NCI-H2227 treated with DMSO at 0.1 percent for 48 hours (cell line): ENCODE measurements around the gene NLRC5.

Experiments used
- DNase-seq: peaks from one replicate; lab custom pipeline; 2025; lab: John Stamatoyannopoulos, UW

NLRC5 gene

GRCh38 chr16:57026778-57027062 lies 37.4 kb downstream of the NLRC5 start:
- no peak for DNase-seq

GRCh38 chr16:57027067-57027466 lies 37.7 kb downstream of the NLRC5 start:
- DNase-seq: no peak

- DNase-seq: no peak
Observed at GRCh38 chr16:57028086-57028485, 38.7 kb downstream of the NLRC5 start.

- no peak for DNase-seq
Observed at GRCh38 chr16:57029161-57030160, 40.1 kb downstream of the NLRC5 start.

- DNase-seq: no peak
Observed at GRCh38 chr16:57030346-57030902, 41.1 kb downstream of the NLRC5 start.

GRCh38 chr16:57031156-57031555 lies 41.8 kb downstream of the NLRC5 start:
- DNase-seq: no peak

- no peak for DNase-seq
Observed at GRCh38 chr16:57032346-57032745, 43.0 kb downstream of the NLRC5 start.

- no peak for DNase-seq
Observed at GRCh38 chr16:57032931-57033330, 43.6 kb downstream of the NLRC5 start.

GRCh38 chr16:57036315-57036714 lies 47.0 kb downstream of the NLRC5 start:
- DNase-seq: no peak

GRCh38 chr16:57036945-57037344 lies 47.6 kb downstream of the NLRC5 start:
- no peak for DNase-seq

GRCh38 chr16:57038166-57038565 lies 48.8 kb downstream of the NLRC5 start:
- DNase-seq: no peak

GRCh38 chr16:57039148-57039812 lies 49.9 kb downstream of the NLRC5 start:
- no peak for DNase-seq

GRCh38 chr16:57041182-57042156 lies 52.1 kb downstream of the NLRC5 start:
- DNase-seq: no peak

- DNase-seq: no peak
Observed at GRCh38 chr16:57042157-57043111, 53.1 kb downstream of the NLRC5 start.

- DNase-seq: no peak
Observed at GRCh38 chr16:57043248-57043647, 53.9 kb downstream of the NLRC5 start.

- DNase-seq: no peak
Observed at GRCh38 chr16:57044931-57045693, 55.8 kb downstream of the NLRC5 start.

GRCh38 chr16:57045694-57046381 lies 56.5 kb downstream of the NLRC5 start:
- peak; percentile 41 for DNase-seq

- no peak for DNase-seq
Observed at GRCh38 chr16:57048095-57048494, 58.7 kb downstream of the NLRC5 start.

GRCh38 chr16:57049678-57050077 lies 60.3 kb downstream of the NLRC5 start:
- no peak for DNase-seq
